Naive thymus-derived CD4-positive, alpha-beta T cell (primary cell): Measurements from ENCODE around the gene HMOX2. TPM values are rescaled to one million over a fixed set of nuclear protein-coding genes. Genes with fewer than 3 reads are reported as not detected.
A peak's percentile ranks its signal among the peaks of the same experiment; 100 is the strongest.

Source experiments
- ATAC-seq: fragments of 150-1000 bp; cut with Tn5 transposase; 2 replicates; pipeline ENCODE4 v1.10.0; 2021; ENCODE audit warnings: mild to moderate bottlenecking, moderate library complexity
- CTCF ChIA-PET: fragments of 350-600 bp; sonication (Branson Sonifier 250); formaldehyde crosslinking; loops from one replicate; lab custom pipeline; 2021; ENCODE audit warnings: antibody characterized with exemption; lab: Charles Lee
- POLR2A ChIA-PET: fragments of 350-600 bp; sonication (Branson Sonifier 250); formaldehyde crosslinking; loops from one replicate; lab custom pipeline; 2021; ENCODE audit warnings: antibody characterized with exemption, inconsistent platforms; lab: Charles Lee
- DNase-seq, 9 donors: peaks; one replicate each; pipeline versions ENCODE4 v3.0.0 to v3.0.0-alpha.2; 2020 to 2022; ENCODE audit warnings: mixed read lengths in 1 of 9
- H3K27ac ChIP-seq: one replicate; pipeline ENCODE4 v1.7.0; 2013; ENCODE audit warnings: mild to moderate bottlenecking, low read depth, low read length, moderate library complexity
- H3K27me3 ChIP-seq, 2 donors: one replicate each; pipeline ENCODE4 v1.7.0; 2013; ENCODE audit warnings: low read length in 2 of 2, mild to moderate bottlenecking in 2 of 2, moderate library complexity in 2 of 2; ENCODE audit not compliant: control insufficient read depth in 2 of 2, insufficient read depth in 2 of 2
- H3K36me3 ChIP-seq, 3 experiments: 1 replicate in 2 of 3; 2 replicates in 1 of 3; pipeline ENCODE4 v1.7.0; 2013; ENCODE audit warnings: low read length in 3 of 3, mild to moderate bottlenecking in 3 of 3, moderate library complexity in 1 of 3; ENCODE audit not compliant: insufficient read depth in 3 of 3, control insufficient read depth in 2 of 3
- H3K4me1 ChIP-seq, 2 donors: one replicate each; pipeline ENCODE4 v1.7.0; 2013; ENCODE audit warnings: low read length in 2 of 2, mild to moderate bottlenecking in 2 of 2, moderate library complexity in 1 of 2; ENCODE audit not compliant: control insufficient read depth in 2 of 2, insufficient read depth in 2 of 2
- H3K4me3 ChIP-seq: 2 replicates; pipeline ENCODE4 v1.7.0; 2013; ENCODE audit warnings: mild to moderate bottlenecking, low read length
- H3K9me3 ChIP-seq, 3 experiments: 1 replicate in 2 of 3; 2 replicates in 1 of 3; pipeline ENCODE4 v1.7.0; 2013; ENCODE audit warnings: low read length in 3 of 3; ENCODE audit not compliant: control insufficient read depth in 2 of 3
- H3K27ac Mint-ChIP-seq, 9 donors: one replicate each; pipeline ENCODE4 v1.8.0; 2020 to 2022; ENCODE audit warnings: mixed read lengths in 9 of 9, mild to moderate bottlenecking in 8 of 9, moderate library complexity in 5 of 9, inconsistent platforms in 2 of 9
- H3K27me3 Mint-ChIP-seq, 5 donors: one replicate each; pipeline ENCODE4 v1.8.0; 2021 to 2022; ENCODE audit warnings: mixed read lengths in 5 of 5, mild to moderate bottlenecking in 1 of 5
- H3K36me3 Mint-ChIP-seq, 5 donors: one replicate each; pipeline ENCODE4 v1.8.0; 2020 to 2022; ENCODE audit warnings: mixed read lengths in 5 of 5, mild to moderate bottlenecking in 3 of 5, inconsistent platforms in 1 of 5
- H3K4me1 Mint-ChIP-seq, 7 donors: one replicate each; pipeline ENCODE4 v1.8.0; 2020 to 2022; ENCODE audit warnings: mixed read lengths in 7 of 7, mild to moderate bottlenecking in 3 of 7, inconsistent platforms in 1 of 7
- H3K4me3 Mint-ChIP-seq, 10 donors: one replicate each; pipeline ENCODE4 v1.8.0; 2020 to 2022; ENCODE audit warnings: mild to moderate bottlenecking in 10 of 10, mixed read lengths in 10 of 10, moderate library complexity in 6 of 10, inconsistent platforms in 2 of 10
- H3K9me3 Mint-ChIP-seq, 11 donors: one replicate each; pipeline ENCODE4 v1.8.0; 2020 to 2022; ENCODE audit warnings: mixed read lengths in 11 of 11, mild to moderate bottlenecking in 4 of 11, inconsistent platforms in 1 of 11, moderate library complexity in 1 of 11
- intact Hi-C, 2 donors: fragments of 100-400 bp; cut with micrococcal nuclease; formaldehyde crosslinking; loops; one replicate each; pipeline ENCODE4 v1.15.1; 2023
- polyA plus RNA-seq, 2 donors: library from polyadenylated mRNA; unstranded; fragments of 300-500 nt; fragmentation: Illumina TruSeq; gene quantifications; one replicate each; pipeline ENCODE4 v1.2.3, GENCODE V29; 2021
- total RNA-seq, 6 experiments: library from RNA in 5 of 6; stranded (reverse) in 5 of 6; gene quantifications; 1 replicate in 5 of 6; 2 replicates in 1 of 6; pipeline ENCODE4 v1.2.3 and lab custom pipeline; 2021 to 2026

Gene HMOX2
- total and polyA plus RNA-seq, 7 experiments from 2014 or later = 44.6 to 163 (median 77.2) TPM

DNA sequence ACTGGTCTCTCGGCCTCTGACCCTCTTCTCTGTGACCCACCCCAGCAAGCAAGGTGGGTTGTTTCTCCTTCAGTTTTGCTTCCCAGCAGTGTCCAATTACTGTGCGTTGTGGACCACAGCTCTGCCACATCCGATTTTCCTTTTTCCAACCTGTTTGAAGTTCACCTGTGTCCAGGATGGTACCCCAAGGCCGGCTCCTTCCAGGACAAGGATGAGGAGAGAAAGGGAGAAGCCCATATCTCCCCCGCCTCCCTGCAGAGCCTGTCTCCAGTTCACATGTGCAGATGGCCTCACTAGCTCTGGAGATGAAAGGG is 15.3 kb upstream of the HMOX2 start:
- no peaks in the 10 kb centered on the region for H3K27me3 Mint-ChIP-seq
- no peaks in the 10 kb centered on the region for H3K9me3 Mint-ChIP-seq
- ATAC-seq = no peak
- H3K4me1 Mint-ChIP-seq = peaks cover 10 to 31% (median 16%) of the 10 kb centered on the region in 7 donors
- no peak for DNase-seq
- CTCF ChIA-PET = no interaction called here
- peaks cover 6 to 68% (median 12%) of the 10 kb centered on the region in 3 experiments for H3K36me3 ChIP-seq
- peak overlapping the region in 2 of 10 donors; percentile 8 to 39 for H3K4me3 Mint-ChIP-seq
- no peaks in the 10 kb centered on the region for H3K27me3 ChIP-seq
- no peaks in the 10 kb centered on the region for H3K9me3 ChIP-seq
- H3K4me3 ChIP-seq = no peak overlapping the region
- POLR2A ChIA-PET = interaction anchor here (1.1 to 1.4 kb wide), 3 partner anchors 10 to 44 kb away, joined by 4 to 6 read pairs (median 4); no protein-coding TSS in a partner anchor
- intact Hi-C loops = no loop called here
- peak overlapping the region in 4 of 9 donors; percentile 22 to 79 (median 56) for H3K27ac Mint-ChIP-seq
- H3K4me1 ChIP-seq = peaks cover 2 to 20% of the 10 kb centered on the region in 2 donors
- peaks cover 0 to 24% (median 4%) of the 10 kb centered on the region in 5 donors for H3K36me3 Mint-ChIP-seq
- H3K27ac ChIP-seq = no peak overlapping the region

DNA sequence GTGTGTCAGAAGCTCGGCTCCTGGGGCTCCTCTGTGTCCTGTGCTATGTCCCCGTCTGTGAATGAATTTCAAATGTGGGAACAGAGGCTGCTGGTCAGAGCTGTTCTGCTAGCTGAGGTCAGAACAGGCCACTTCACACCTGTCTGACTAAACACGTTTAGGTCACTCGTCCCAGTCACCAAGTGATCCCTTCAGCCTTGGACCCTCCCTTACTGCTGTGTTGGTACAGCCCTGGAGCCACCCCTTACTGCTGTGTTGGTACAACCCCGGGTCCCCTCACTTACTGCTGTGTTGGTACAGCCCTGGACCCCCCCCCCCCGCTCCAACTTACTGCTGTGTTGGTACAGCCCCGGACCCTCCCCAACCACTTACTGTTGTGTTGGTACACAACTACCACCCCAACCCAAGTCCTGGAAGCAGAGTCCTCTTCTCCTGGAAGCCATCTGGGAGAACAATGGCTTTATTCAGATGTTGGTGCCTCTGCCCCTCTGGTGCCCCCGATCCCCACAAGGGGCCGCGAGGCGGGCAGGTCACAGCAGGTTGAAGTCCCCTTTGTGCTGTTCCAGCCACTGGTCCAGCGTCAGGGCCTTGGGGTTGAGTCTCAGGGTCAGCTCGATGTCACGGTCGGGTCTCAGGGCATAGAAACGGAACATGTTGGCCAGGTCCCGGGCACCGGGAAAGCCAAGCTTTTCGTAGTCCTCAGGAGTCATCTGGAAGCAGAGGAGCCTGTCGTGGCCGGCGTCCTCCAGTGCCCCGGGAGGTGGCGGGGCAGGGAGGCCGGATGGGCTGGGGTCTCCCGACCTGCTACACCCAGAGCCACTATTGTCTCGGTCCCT is 14.7 kb upstream of the HMOX2 start:
- H3K36me3 ChIP-seq = peaks cover 6 to 68% (median 12%) of the 10 kb centered on the region in 3 experiments
- Mint-ChIP-seq H3K9me3 (no peaks in the 10 kb centered on the region), H3K27ac (peak overlapping the region in 5 of 9 donors; percentile 22 to 79 (median 72)), H3K27me3 (no peaks in the 10 kb centered on the region), H3K36me3 (peaks cover 0 to 29% (median 4%) of the 10 kb centered on the region in 5 donors), H3K4me1 (peaks cover 14 to 36% (median 21%) of the 10 kb centered on the region in 7 donors), H3K4me3 (no peak overlapping the region)
- intact Hi-C loops = no loop called here
- H3K9me3 ChIP-seq = no peaks in the 10 kb centered on the region
- ChIA-PET POLR2A (interaction anchor here (1.1 to 1.9 kb wide), 4 partner anchors 8 to 43 kb away, joined by 3 to 6 read pairs (median 4); no protein-coding TSS in a partner anchor), CTCF (no interaction called here)
- DNase-seq (peak in 1 of 9 donors; percentile 19), ATAC-seq (no peak)
- H3K4me1 ChIP-seq = peaks cover 5 to 24% of the 10 kb centered on the region in 2 donors
- H3K27me3 ChIP-seq = no peaks in the 10 kb centered on the region
- H3K27ac ChIP-seq = no peak overlapping the region
- no peak overlapping the region for H3K4me3 ChIP-seq

- Histone ChIP-seq H3K36me3 (peaks cover 6 to 67% (median 12%) of the 10 kb centered on the region in 3 experiments), H3K9me3 (no peaks in the 10 kb centered on the region), H3K4me3 (no peak overlapping the region), H3K27me3 (no peaks in the 10 kb centered on the region), H3K27ac (no peak overlapping the region), H3K4me1 (peaks cover 5 to 36% of the 10 kb centered on the region in 2 donors)
- intact Hi-C loops = no loop called here
- no peak for DNase-seq
- Mint-ChIP-seq H3K4me3 (no peak overlapping the region), H3K36me3 (peaks cover 4 to 33% (median 7%) of the 10 kb centered on the region in 5 donors), H3K27ac (peak overlapping the region in 3 of 9 donors; percentile 34 to 51 (median 47)), H3K27me3 (no peaks in the 10 kb centered on the region), H3K4me1 (peaks cover 11 to 41% (median 18%) of the 10 kb centered on the region in 7 donors), H3K9me3 (no peaks in the 10 kb centered on the region)
- CTCF ChIA-PET = interaction anchor here (0.7 kb wide), 1 partner anchor 55 kb away, joined by 3 read pairs; no protein-coding TSS in a partner anchor
- POLR2A ChIA-PET = interaction anchor here (0.7 to 1.1 kb wide), 4 partner anchors 9 to 347 kb away, joined by 3 read pairs; partner anchors contain the start of gene HMOX2
- ATAC-seq = no peak
Observed at GRCh38 chr16:4463522-4464163, 12.6 kb upstream of the HMOX2 start.

DNA sequence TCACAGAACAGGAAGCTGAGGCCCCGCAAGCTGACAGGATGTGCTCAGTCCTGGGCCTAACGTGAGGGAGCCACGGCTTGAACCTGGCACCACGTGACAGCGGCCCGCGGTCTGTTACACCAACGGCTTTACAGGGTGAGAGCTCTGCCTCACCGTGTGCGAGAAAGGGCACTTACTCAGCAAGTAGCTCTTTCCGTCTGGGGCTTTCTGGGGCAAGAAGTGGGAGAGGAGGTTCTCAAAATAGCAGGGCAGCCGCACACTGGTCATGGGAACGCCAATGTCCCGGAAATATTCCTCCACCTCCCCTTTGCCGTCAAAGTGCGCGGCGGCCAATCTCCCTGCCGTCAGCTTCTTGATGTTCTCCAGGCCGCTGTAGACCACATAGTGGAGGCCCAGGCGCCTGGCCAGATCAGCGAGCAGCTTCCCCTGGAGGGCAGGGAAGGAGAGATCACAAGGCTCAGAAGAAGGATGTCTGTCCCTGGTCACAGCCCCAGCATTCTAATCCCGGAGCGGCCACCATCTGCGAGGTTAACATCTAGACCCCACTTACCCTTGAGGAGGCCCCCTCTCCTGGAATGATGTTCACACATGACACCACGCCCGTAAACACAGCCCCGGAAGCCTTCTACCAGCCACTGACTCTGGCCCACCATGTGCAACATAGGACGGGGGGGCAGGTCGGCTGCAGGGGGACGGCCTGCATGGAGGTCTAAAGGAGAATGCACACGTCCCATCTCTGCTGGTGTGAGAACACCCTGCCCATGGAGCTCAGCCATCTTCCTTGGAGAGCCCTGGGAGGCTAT is 10.0 kb upstream of the HMOX2 start:
- Mint-ChIP-seq H3K27me3 (no peaks in the 10 kb centered on the region), H3K4me3 (peak overlapping the region in 2 of 10 donors; percentile 21 to 35), H3K9me3 (no peaks in the 10 kb centered on the region), H3K4me1 (peaks cover 0 to 25% (median 7%) of the 10 kb centered on the region in 7 donors), H3K27ac (peak overlapping the region; percentile 31 to 84 (median 62)), H3K36me3 (peaks cover 3 to 29% (median 7%) of the 10 kb centered on the region in 5 donors)
- ChIA-PET POLR2A (interaction anchor here (1.0 kb wide), 1 partner anchor 35 kb away, joined by 3 read pairs; no protein-coding TSS in a partner anchor), CTCF (no interaction called here)
- H3K4me3 ChIP-seq = no peak overlapping the region
- peak; percentile 90 for ATAC-seq
- DNase-seq = no peak
- H3K36me3 ChIP-seq = peaks cover 6 to 74% (median 18%) of the 10 kb centered on the region in 3 experiments
- H3K27ac ChIP-seq = no peak overlapping the region
- no peaks in the 10 kb centered on the region for H3K27me3 ChIP-seq
- H3K9me3 ChIP-seq = no peaks in the 10 kb centered on the region
- intact Hi-C loops = no loop called here
- peaks cover 5 to 24% of the 10 kb centered on the region in 2 donors for H3K4me1 ChIP-seq

- POLR2A ChIA-PET = interaction anchor here (0.6 kb wide), 1 partner anchor 20 kb away, joined by 6 read pairs; no protein-coding TSS in a partner anchor
- no peak overlapping the region for H3K27ac Mint-ChIP-seq
Observed at GRCh38 chr16:4467916-4468315, 8.3 kb upstream of the HMOX2 start.

More at GRCh38 chr16:4467916-4468315, 8.3 kb upstream of the HMOX2 start:
- H3K36me3 ChIP-seq = peaks cover 6 to 58% (median 18%) of the 10 kb centered on the region in 3 experiments
- CTCF ChIA-PET = interaction anchor here (0.7 kb wide), 1 partner anchor 62 kb away, joined by 6 read pairs; no protein-coding TSS in a partner anchor
- no peaks in the 10 kb centered on the region for H3K9me3 ChIP-seq
- H3K4me1 Mint-ChIP-seq = peaks cover 5 to 30% (median 9%) of the 10 kb centered on the region in 7 donors
- peaks cover 5 to 27% of the 10 kb centered on the region in 2 donors for H3K4me1 ChIP-seq
- no peak for DNase-seq
- no peaks in the 10 kb centered on the region for H3K27me3 Mint-ChIP-seq
- no peak overlapping the region for H3K27ac ChIP-seq
- intact Hi-C loops = no loop called here
- peaks cover 4 to 29% (median 7%) of the 10 kb centered on the region in 5 donors for H3K36me3 Mint-ChIP-seq
- H3K27me3 ChIP-seq = no peaks in the 10 kb centered on the region
- H3K4me3 ChIP-seq = no peak overlapping the region
- H3K9me3 Mint-ChIP-seq = no peaks in the 10 kb centered on the region
- no peak for ATAC-seq
- no peak overlapping the region for H3K4me3 Mint-ChIP-seq
